Occipital lobe (tissue), 2 donors: ENCODE measurements around the gene TXLNB. TPM values are rescaled to one million over a fixed set of nuclear protein-coding genes. Genes with fewer than 3 reads are reported as not detected.
"Not testable (repeated sequence)": the region's sequence is repeated elsewhere in the genome, so short reads cannot be mapped to it uniquely, and the experiment has no call there.

Source experiments
- DNase-seq: peaks from one replicate; lab custom pipeline; 2025; lab: John Stamatoyannopoulos, UW
- total RNA-seq: library from RNA; depleted of rRNA; stranded (reverse); fragments of >200 nt; gene quantifications from one replicate; pipeline ENCODE4 v1.2.3, GENCODE V29; 2014

Gene TXLNB
- total RNA-seq, 1 donor from 2014 or later, result 0.62 TPM

- DNase-seq, result no peak
Observed at GRCh38 chr6:139311831-139312230, 20.0 kb upstream of the TXLNB start.

GRCh38 chr6:139308936-139309603, 17.3 kb upstream of the TXLNB start:
- no peak for DNase-seq

GRCh38 chr6:139308286-139308916, 16.6 kb upstream of the TXLNB start:
- DNase-seq, result no peak

GRCh38 chr6:139306291-139306981, 14.6 kb upstream of the TXLNB start:
- DNase-seq, result no peak

GRCh38 chr6:139303185-139303584, 11.4 kb upstream of the TXLNB start:
- DNase-seq, result no peak

GRCh38 chr6:139297921-139298320, 6.1 kb upstream of the TXLNB start:
- no peak for DNase-seq

- DNase-seq, result no peak
Observed at GRCh38 chr6:139296927-139297326, 5.1 kb upstream of the TXLNB start.

- DNase-seq, result no peak
Observed at GRCh38 chr6:139295901-139296300, 4.1 kb upstream of the TXLNB start.

- no peak for DNase-seq
Observed at GRCh38 chr6:139294090-139294489, 2.3 kb upstream of the TXLNB start.

GRCh38 chr6:139293230-139293629, 1.4 kb upstream of the TXLNB start:
- not testable (repeated sequence) for DNase-seq

GRCh38 chr6:139290787-139291311, 949 bp downstream of the TXLNB start:
- DNase-seq, result no peak

- DNase-seq, result no peak
Observed at GRCh38 chr6:139289233-139289632, 2.6 kb downstream of the TXLNB start.

- DNase-seq, result no peak
Observed at GRCh38 chr6:139288496-139289040, 3.2 kb downstream of the TXLNB start.

GRCh38 chr6:139287868-139288267, 3.9 kb downstream of the TXLNB start:
- DNase-seq, result no peak

- not testable (repeated sequence) for DNase-seq
Observed at GRCh38 chr6:139286438-139286837, 5.4 kb downstream of the TXLNB start.

GRCh38 chr6:139285590-139285989, 6.2 kb downstream of the TXLNB start:
- no peak for DNase-seq

GRCh38 chr6:139284789-139285188, 7.0 kb downstream of the TXLNB start:
- DNase-seq, result no peak

GRCh38 chr6:139282684-139283083, 9.1 kb downstream of the TXLNB start:
- DNase-seq, result no peak

GRCh38 chr6:139278190-139278589, 13.6 kb downstream of the TXLNB start:
- DNase-seq, result no peak

- DNase-seq, result no peak
Observed at GRCh38 chr6:139277587-139277986, 14.2 kb downstream of the TXLNB start.

GRCh38 chr6:139277161-139277560, 14.6 kb downstream of the TXLNB start:
- DNase-seq, result no peak
